ENCODE results near the gene NUP98. TPM values are rescaled to one million over a fixed set of nuclear protein-coding genes. Genes with fewer than 3 reads are reported as not detected.

Gene NUP98
- total and polyA plus RNA-seq, 2 of the 13 experiments (the other 11 are each of a cell fraction or from before 2014, with no cell fraction given): 76.6 to 85.3 TPM

GRCh38 chr11:3841426-3842350 lies 44.3 kb upstream of the NUP98 start (continued):
- TF ChIP-seq NR2F2 (IDR thresholded peaks at IDR 0.05; ENCODE audit: borderline replicate concordance, low read depth): no peak
- peak; percentile 29; the same call in 1 of the 2 replicates for TF ChIP-seq FOXK1 (CRISPR knock-in tag; IDR thresholded peaks at IDR 0.05; ENCODE audit: borderline replicate concordance, low read depth)
- TF ChIP-seq MED1 (CRISPR knock-in tag; IDR thresholded peaks at IDR 0.05): 0 out of 2 replicates have a peak, but pooled peaks have one; percentile 26
- peak; percentile 59 for TF ChIP-seq ARID5B (CRISPR knock-in tag; IDR thresholded peaks at IDR 0.05)
- TF ChIP-seq RBFOX2 (IDR thresholded peaks at IDR 0.05; ENCODE audit: low read depth, low read length): peak; percentile 66
- TF ChIP-seq XRCC5 (optimal IDR thresholded peaks at IDR 0.05; ENCODE audit: low read length): peak; percentile 83
- 0 out of 2 replicates have a peak, but pooled peaks have one; percentile 12 for TF ChIP-seq FOXP4 (CRISPR knock-in tag; IDR thresholded peaks at IDR 0.05)
- peak; percentile 55; the same call in 1 of the 2 replicates for TF ChIP-seq HOXA5 (CRISPR knock-in tag; IDR thresholded peaks at IDR 0.05)
- TF ChIP-seq POGZ (CRISPR knock-in tag; IDR thresholded peaks at IDR 0.05): 0 out of 2 replicates have a peak, but pooled peaks have one; percentile 29
- TF ChIP-seq ZNF430 (CRISPR knock-in tag; IDR thresholded peaks at IDR 0.05): 0 out of 2 replicates have a peak, but pooled peaks have one; percentile 18
- TF ChIP-seq NFYC (CRISPR knock-in tag; IDR thresholded peaks at IDR 0.05): peak; percentile 34; the same call in 1 of the 2 replicates
- TF ChIP-seq SNAPC4 (CRISPR knock-in tag; IDR thresholded peaks at IDR 0.05): no peak
- TF ChIP-seq ZEB1 (IDR thresholded peaks at IDR 0.05; ENCODE audit: insufficient replicate concordance, low read depth): no peak
- TF ChIP-seq ZNF160 (CRISPR knock-in tag; IDR thresholded peaks at IDR 0.05): 0 out of 2 replicates have a peak, but pooled peaks have one; percentile 57
- TF ChIP-seq YEATS4 (CRISPR knock-in tag; IDR thresholded peaks at IDR 0.05; ENCODE audit: borderline replicate concordance): peak; percentile 83; the same call in 1 of the 2 replicates
- peak; percentile 65 for TF ChIP-seq IRF2 (CRISPR knock-in tag; IDR thresholded peaks at IDR 0.05)
- 0 out of 2 replicates have a peak, but pooled peaks have one; percentile 44 for TF ChIP-seq ZNF552 (CRISPR knock-in tag; IDR thresholded peaks at IDR 0.05; ENCODE audit: borderline replicate concordance)
